ENCODE data around the gene OR6Y1.

The OR6Y1 gene

GRCh38 chr1:158554352-158554751, at the start of gene OR6Y1:
OR6Y1 (minus strand) TSS chr1:158554405; CDS start chr1:158548105, 6,300 bp downstream.
- intact Hi-C loops (cut with micrococcal nuclease): no loop called here
- H3K4me1 Mint-ChIP-seq (ENCODE audit: low read depth): no peaks in the 10 kb centered on the region
- H3K27me3 Mint-ChIP-seq: no peaks in the 10 kb centered on the region
- H3K27ac Mint-ChIP-seq: no peak within 1 kb of the TSS
- H3K9me3 Mint-ChIP-seq: no peaks in the 10 kb centered on the region
- no peaks in the 10 kb centered on the region for H3K36me3 Mint-ChIP-seq (ENCODE audit: low read depth)
- H3K4me3 Mint-ChIP-seq: no peak within 1 kb of the TSS

GRCh38 chr1:158600735-158601134, 46.5 kb upstream of the OR6Y1 start:
- Mint-ChIP-seq H3K4me3 (no peak overlapping the region), H3K9me3 (peaks cover 45% of the 10 kb centered on the region), H3K27me3 (no peaks in the 10 kb centered on the region), H3K36me3 (ENCODE audit: low read depth) (no peaks in the 10 kb centered on the region), H3K4me1 (ENCODE audit: low read depth) (no peaks in the 10 kb centered on the region), H3K27ac (no peak overlapping the region)
- intact Hi-C loops (cut with micrococcal nuclease): no loop called here

- Mint-ChIP-seq H3K27me3 (no peaks in the 10 kb centered on the region), H3K4me1 (ENCODE audit: low read depth) (no peaks in the 10 kb centered on the region), H3K9me3 (peaks cover 22% of the 10 kb centered on the region), H3K27ac (no peak overlapping the region), H3K4me3 (no peak overlapping the region), H3K36me3 (ENCODE audit: low read depth) (peaks cover 6% of the 10 kb centered on the region)
- intact Hi-C loops (cut with micrococcal nuclease): no loop called here
Observed at GRCh38 chr1:158586942-158587341, 32.7 kb upstream of the OR6Y1 start.

- peaks cover 17% of the 10 kb centered on the region for H3K9me3 Mint-ChIP-seq
- H3K4me1 Mint-ChIP-seq (ENCODE audit: low read depth): no peaks in the 10 kb centered on the region
- H3K4me3 Mint-ChIP-seq: no peak overlapping the region
- H3K27ac Mint-ChIP-seq: no peak overlapping the region
- intact Hi-C loops (cut with micrococcal nuclease): no loop called here
- H3K27me3 Mint-ChIP-seq: no peaks in the 10 kb centered on the region
- H3K36me3 Mint-ChIP-seq (ENCODE audit: low read depth): peaks cover 6% of the 10 kb centered on the region
Observed at GRCh38 chr1:158583962-158584361, 29.8 kb upstream of the OR6Y1 start.

- Mint-ChIP-seq H3K36me3 (ENCODE audit: low read depth) (no peaks in the 10 kb centered on the region), H3K4me1 (ENCODE audit: low read depth) (no peaks in the 10 kb centered on the region), H3K27ac (no peak within 1 kb of the TSS), H3K9me3 (no peaks in the 10 kb centered on the region), H3K27me3 (no peaks in the 10 kb centered on the region), H3K4me3 (no peak within 1 kb of the TSS)
- intact Hi-C loops (cut with micrococcal nuclease): no loop called here
Observed at GRCh38 chr1:158579733-158580132, 25.5 kb upstream of the OR6Y1 start, which contains the start of gene OR10X1. OR10X1 (minus strand) TSS chr1:158579899; CDS start chr1:158579899, 0 bp downstream.

- H3K4me1 Mint-ChIP-seq (ENCODE audit: low read depth): no peaks in the 10 kb centered on the region
- H3K27me3 Mint-ChIP-seq: no peaks in the 10 kb centered on the region
- no peaks in the 10 kb centered on the region for H3K36me3 Mint-ChIP-seq (ENCODE audit: low read depth)
- intact Hi-C loops (cut with micrococcal nuclease): no loop called here
- H3K4me3 Mint-ChIP-seq: no peak overlapping the region
- no peak overlapping the region for H3K27ac Mint-ChIP-seq
- H3K9me3 Mint-ChIP-seq: no peaks in the 10 kb centered on the region
Observed at GRCh38 chr1:158577561-158577960, 23.4 kb upstream of the OR6Y1 start.

- intact Hi-C loops (cut with micrococcal nuclease): no loop called here
- Mint-ChIP-seq H3K4me1 (ENCODE audit: low read depth) (no peaks in the 10 kb centered on the region), H3K9me3 (no peaks in the 10 kb centered on the region), H3K27me3 (no peaks in the 10 kb centered on the region), H3K4me3 (no peak overlapping the region), H3K36me3 (ENCODE audit: low read depth) (no peaks in the 10 kb centered on the region), H3K27ac (no peak overlapping the region)
Observed at GRCh38 chr1:158572226-158572625, 18.0 kb upstream of the OR6Y1 start.

- H3K4me3 Mint-ChIP-seq: no peak within 1 kb of the TSS
- H3K27me3 Mint-ChIP-seq: no peaks in the 10 kb centered on the region
- no peak within 1 kb of the TSS for H3K27ac Mint-ChIP-seq
- H3K9me3 Mint-ChIP-seq: no peaks in the 10 kb centered on the region
- H3K4me1 Mint-ChIP-seq (ENCODE audit: low read depth): no peaks in the 10 kb centered on the region
- intact Hi-C loops (cut with micrococcal nuclease): no loop called here
- H3K36me3 Mint-ChIP-seq (ENCODE audit: low read depth): no peaks in the 10 kb centered on the region
Observed at GRCh38 chr1:158570480-158570879, 16.3 kb upstream of the OR6Y1 start, which contains the start of gene OR6P1. OR6P1 (minus strand) TSS chr1:158570580; CDS start chr1:158563604, 6,976 bp downstream.

GRCh38 chr1:158564608-158565007, 10.4 kb upstream of the OR6Y1 start:
- no peak overlapping the region for H3K27ac Mint-ChIP-seq
- H3K4me1 Mint-ChIP-seq (ENCODE audit: low read depth): peaks cover 9% of the 10 kb centered on the region
- intact Hi-C loops (cut with micrococcal nuclease): no loop called here
- H3K36me3 Mint-ChIP-seq (ENCODE audit: low read depth): no peaks in the 10 kb centered on the region
- H3K9me3 Mint-ChIP-seq: peaks cover 17% of the 10 kb centered on the region
- no peaks in the 10 kb centered on the region for H3K27me3 Mint-ChIP-seq
- H3K4me3 Mint-ChIP-seq: no peak overlapping the region

GRCh38 chr1:158563853-158564252, 9.6 kb upstream of the OR6Y1 start:
- intact Hi-C loops (cut with micrococcal nuclease): no loop called here
- Mint-ChIP-seq H3K27ac (no peak overlapping the region), H3K4me1 (ENCODE audit: low read depth) (peaks cover 9% of the 10 kb centered on the region), H3K27me3 (no peaks in the 10 kb centered on the region), H3K9me3 (peaks cover 17% of the 10 kb centered on the region), H3K36me3 (ENCODE audit: low read depth) (no peaks in the 10 kb centered on the region), H3K4me3 (no peak overlapping the region)

GRCh38 chr1:158559696-158560095, 5.5 kb upstream of the OR6Y1 start:
- Mint-ChIP-seq H3K9me3 (peaks cover 17% of the 10 kb centered on the region), H3K4me3 (no peak overlapping the region), H3K27ac (no peak overlapping the region), H3K27me3 (no peaks in the 10 kb centered on the region), H3K36me3 (ENCODE audit: low read depth) (no peaks in the 10 kb centered on the region), H3K4me1 (ENCODE audit: low read depth) (peaks cover 9% of the 10 kb centered on the region)
- intact Hi-C loops (cut with micrococcal nuclease): no loop called here

- no peaks in the 10 kb centered on the region for H3K4me1 Mint-ChIP-seq (ENCODE audit: low read depth)
- H3K9me3 Mint-ChIP-seq: peaks cover 6% of the 10 kb centered on the region
- H3K36me3 Mint-ChIP-seq (ENCODE audit: low read depth): no peaks in the 10 kb centered on the region
- H3K27ac Mint-ChIP-seq: no peak overlapping the region
- no peak overlapping the region for H3K4me3 Mint-ChIP-seq
- H3K27me3 Mint-ChIP-seq: no peaks in the 10 kb centered on the region
- intact Hi-C loops (cut with micrococcal nuclease): no loop called here
Observed at GRCh38 chr1:158552296-158552695, 1.9 kb downstream of the OR6Y1 start.

GRCh38 chr1:158547533-158547932, 6.7 kb downstream of the OR6Y1 start:
- H3K36me3 Mint-ChIP-seq (ENCODE audit: low read depth): no peaks in the 10 kb centered on the region
- no peaks in the 10 kb centered on the region for H3K4me1 Mint-ChIP-seq (ENCODE audit: low read depth)
- intact Hi-C loops (cut with micrococcal nuclease): no loop called here
- H3K27me3 Mint-ChIP-seq: no peaks in the 10 kb centered on the region
- H3K27ac Mint-ChIP-seq: no peak overlapping the region
- H3K9me3 Mint-ChIP-seq: peaks cover 9% of the 10 kb centered on the region
- no peak overlapping the region for H3K4me3 Mint-ChIP-seq

- Mint-ChIP-seq H3K4me3 (no peak overlapping the region), H3K36me3 (ENCODE audit: low read depth) (no peaks in the 10 kb centered on the region), H3K27ac (no peak overlapping the region), H3K9me3 (no peaks in the 10 kb centered on the region), H3K4me1 (ENCODE audit: low read depth) (no peaks in the 10 kb centered on the region), H3K27me3 (peaks cover 3% of the 10 kb centered on the region)
- intact Hi-C loops (cut with micrococcal nuclease): no loop called here
Observed at GRCh38 chr1:158537609-158538008, 16.6 kb downstream of the OR6Y1 start.

- peaks cover 4% of the 10 kb centered on the region for H3K27me3 Mint-ChIP-seq
- H3K4me1 Mint-ChIP-seq (ENCODE audit: low read depth): no peaks in the 10 kb centered on the region
- no peak overlapping the region for H3K27ac Mint-ChIP-seq
- intact Hi-C loops (cut with micrococcal nuclease): no loop called here
- no peaks in the 10 kb centered on the region for H3K36me3 Mint-ChIP-seq (ENCODE audit: low read depth)
- H3K4me3 Mint-ChIP-seq: no peak overlapping the region
- H3K9me3 Mint-ChIP-seq: no peaks in the 10 kb centered on the region
Observed at GRCh38 chr1:158534496-158534895, 19.7 kb downstream of the OR6Y1 start.
